NOMO-1 (cell line): ENCODE measurements around the gene RNF225.
"Not testable (repeated sequence)": the region's sequence is repeated elsewhere in the genome, so short reads cannot be mapped to it uniquely, and the experiment has no call there.

ENCODE experiments used
- DNase-seq, 2 experiments: peaks; one replicate each; lab custom pipeline; 2025; ENCODE audit not compliant: unreplicated experiment in 2 of 2; lab: John Stamatoyannopoulos, UW

Gene RNF225

DNA sequence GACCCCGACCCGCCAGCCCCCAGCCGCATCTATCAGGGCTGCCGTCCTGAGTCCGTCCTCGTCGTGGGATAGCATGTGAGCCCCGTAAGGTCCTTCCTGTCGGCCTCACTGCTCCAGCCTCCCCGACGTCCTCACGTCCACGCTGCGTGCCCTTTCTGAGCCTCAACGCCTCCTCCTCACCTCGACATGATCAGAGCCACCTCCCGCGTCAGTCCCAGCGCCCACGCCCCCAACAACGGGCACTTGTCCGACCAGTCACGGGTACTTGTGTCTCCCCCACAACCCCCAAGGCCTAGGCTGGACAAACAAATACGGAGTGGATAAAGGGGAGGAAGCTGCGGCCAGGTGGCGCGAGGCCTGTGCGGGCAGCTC, 33.6 kb upstream of the RNF225 start:
- peak in 1 of 2 experiments; percentile 50 for DNase-seq

DNA sequence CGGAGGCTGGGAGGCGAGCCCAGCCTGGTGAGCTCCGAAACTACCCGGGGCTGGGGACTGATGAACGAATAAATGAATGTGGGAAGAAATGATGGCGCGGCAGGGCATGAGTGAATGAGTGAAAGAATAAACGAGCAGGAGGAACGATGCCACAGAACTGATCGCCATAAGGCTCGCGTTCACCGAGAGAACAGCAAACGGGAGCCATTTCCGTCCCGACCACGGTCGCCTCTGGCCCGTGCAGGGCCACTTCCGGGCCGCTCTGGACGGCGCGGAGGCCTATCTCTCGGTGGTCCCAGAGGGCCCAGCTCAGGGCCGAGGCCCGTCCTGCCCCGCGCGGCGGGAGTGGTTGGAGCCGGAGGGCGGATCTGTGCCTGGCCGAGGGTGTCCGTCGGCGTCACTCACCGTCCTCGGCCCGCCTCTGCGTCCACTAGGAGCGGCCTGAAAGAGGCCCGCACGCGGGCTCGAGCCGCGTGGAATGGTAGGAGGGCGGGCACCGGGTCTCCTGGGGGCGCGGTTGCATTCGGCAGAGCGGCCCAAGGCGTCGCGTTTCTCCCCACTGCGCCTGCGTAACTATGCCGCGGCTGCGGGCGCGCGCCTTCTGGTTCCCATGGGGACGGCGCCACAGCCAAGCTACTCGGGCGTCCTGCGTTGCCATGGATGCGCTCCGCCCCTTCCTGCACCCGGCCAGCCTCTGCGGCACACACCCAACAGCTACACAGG, 33.0 kb upstream of the RNF225 start, which contains the start of gene ZNF497:
Gene ZNF497 (minus strand): TSS at position 480 of the 723 bp plus-strand sequence. CDS start 5,116 bp downstream, outside the sequence.
- DNase-seq: peak; percentile 93 to 96

DNA sequence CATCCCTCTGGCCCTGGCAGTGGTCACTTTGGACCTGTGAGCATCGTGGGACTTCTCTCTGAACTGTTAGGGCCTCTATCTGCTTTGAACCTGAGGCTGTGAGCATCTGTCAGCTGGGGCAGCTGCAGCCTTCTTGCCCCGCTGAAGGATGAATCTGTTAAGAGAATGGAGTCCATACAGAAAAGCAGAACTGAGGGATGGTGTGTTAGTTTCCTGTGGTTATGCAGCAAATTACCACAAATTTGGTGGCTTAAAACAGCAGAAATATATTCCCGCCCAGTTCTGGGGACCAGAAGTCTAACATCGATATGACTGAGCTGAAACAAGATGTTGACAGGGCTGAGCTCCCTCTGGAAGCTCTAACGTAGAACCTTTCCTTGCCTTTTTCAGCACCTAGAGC, 31.3 kb upstream of the RNF225 start:
- peak; percentile 90 to 95 for DNase-seq

DNA sequence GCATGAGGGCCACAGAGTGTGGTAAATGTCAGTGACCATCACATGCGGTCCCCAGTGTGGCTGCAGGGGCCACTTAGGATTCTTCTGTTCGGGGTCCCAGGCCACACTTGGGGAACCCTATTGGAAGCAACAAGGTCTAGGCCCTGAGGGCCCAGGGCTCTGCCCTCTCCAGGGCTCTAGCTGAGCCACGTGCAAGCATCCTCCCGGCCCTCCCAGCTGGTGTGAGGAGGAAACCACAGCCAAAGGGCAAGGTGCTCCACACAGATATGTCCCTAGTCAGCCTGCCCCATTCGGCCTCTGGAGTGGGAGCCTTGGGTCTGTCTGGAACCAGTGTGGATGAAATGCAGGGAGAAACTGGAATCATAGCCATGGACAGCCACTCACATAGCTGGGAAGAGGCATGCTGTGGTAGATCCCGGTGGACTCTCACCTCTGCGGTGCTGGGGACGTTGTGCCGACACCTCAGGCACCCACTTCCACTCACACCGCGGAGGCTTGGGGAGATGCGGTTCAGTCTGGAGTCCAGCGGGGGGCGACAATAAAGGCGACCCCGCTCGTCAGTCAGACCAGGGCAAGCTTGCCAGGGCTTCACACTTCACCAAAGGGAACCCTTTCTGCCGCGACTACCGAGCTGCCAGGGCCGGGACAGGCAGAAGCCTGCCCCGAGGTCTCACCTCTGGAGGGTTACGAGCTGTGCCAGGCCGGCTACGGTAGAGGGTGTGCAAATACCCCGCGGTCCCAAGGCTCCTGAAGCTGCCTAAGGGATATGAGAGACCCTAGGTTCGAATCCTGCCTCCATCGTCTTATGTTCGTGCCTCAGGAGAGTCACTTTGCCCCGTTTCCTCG, 28.6 kb upstream of the RNF225 start:
- no peak for DNase-seq

DNA sequence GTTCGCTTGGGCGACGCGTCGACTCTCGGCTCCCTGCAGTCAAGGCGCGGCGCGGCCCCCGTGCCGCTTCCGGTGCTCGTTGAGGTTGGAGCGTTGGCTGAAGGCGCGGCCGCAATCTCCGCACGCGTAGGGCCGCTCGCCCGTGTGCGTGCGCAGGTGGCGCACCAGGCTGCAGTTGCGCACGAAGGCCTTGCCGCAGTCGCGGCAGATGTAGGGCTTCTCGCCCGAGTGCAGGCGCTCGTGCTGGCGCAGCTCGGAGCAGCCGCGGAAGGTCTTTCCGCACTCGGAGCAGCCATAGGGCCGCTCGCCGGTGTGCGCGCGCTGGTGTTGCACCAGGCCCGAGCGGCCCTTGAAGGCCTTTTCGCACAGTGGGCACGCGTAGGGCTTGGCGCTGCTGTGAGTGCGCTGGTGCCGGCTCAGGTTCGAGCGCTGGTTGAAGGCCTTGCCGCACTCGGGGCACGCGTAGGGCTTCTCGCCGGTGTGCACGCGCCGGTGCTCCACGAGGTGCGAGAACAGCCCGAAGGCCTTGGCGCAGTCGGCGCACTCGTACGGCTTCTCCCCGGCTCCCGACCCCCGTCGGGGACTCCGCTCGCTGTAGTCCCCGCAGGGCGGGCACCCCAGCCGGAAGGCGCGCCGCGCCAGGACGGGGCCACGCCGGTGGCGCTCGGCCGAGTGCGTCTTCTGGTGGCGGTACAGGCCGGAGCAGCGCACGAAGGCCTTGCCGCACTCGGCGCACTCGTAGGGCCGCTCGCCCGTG, 27.6 kb upstream of the RNF225 start:
- DNase-seq: no peak

DNA sequence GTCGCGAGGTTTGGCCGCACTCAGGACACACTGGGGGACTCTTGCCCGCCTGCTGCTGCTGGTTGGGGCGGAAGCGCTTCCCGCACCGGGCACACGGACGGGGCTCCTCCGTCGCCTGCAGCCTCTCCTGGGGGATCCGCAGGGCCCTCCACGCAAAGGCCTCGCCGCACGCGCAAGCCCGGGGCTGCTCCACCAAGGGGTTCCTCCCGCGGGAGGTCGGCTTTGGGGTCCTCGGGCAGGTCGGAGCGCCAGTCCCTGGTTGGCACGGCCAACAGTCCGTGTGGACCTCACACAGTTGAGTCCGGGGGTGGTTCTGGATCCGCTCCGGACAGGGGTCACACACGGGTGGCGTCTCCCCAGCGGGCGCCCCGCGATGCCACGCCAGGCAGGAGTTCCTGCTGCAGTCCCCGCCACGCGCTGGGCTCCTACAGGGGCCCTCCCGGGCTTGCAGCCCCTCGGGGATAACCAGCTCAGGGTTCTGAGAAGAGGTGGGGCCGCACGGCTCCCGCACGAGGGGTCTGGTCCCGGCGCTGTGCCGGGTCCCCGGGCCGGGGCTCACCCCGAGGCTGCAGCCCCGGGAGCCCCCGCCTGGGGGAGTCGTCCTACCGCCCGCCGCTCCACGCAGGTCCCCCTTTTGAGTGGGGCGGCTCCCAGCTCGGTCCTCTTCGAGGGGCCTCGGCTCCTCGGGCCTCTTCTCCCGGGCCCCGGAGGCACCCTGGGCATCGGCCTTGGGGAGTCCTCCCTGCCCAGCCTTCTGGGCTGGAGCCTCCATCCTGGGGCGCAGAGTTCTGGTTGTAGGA, 26.7 kb upstream of the RNF225 start:
- DNase-seq: no peak

DNA sequence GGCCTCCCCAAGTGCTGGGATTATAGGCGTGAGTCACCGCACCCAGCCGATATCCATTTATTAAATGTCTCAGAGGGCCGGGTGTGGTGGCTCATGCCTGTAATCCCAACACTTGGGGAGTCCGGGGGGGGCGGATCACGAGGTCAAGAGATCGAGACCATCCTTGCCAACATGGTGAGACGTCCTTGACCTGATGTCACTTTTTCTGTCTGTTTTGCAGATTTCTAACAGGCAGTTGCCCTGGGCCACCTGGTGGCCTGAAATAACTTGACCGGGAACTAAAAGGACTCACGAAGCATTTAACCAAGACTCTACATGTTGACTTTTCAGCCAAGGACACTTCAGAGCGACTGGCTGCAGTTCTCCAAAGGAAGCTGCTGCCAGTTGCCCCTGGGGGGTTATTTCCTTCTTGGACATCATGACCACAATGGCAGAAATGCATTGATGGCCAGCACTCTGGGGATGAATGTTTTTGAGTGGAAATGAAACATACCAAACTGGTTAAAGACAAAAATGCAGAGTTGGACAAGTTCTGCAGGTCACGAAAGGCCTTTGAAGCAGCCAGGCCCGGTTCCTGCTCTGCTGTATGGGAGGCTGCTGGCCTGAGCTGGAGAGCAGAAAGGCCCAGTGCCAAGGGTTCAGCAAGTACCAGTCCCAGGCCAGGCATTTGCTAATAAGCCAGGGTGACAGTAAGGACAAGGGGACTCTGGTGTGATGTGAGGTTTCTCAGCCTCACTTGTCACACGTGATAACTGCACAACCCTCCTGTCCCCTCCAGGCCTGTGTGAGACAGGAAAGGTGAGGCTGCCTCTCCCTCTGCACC, 22.9 kb upstream of the RNF225 start:
- DNase-seq: no peak

DNA sequence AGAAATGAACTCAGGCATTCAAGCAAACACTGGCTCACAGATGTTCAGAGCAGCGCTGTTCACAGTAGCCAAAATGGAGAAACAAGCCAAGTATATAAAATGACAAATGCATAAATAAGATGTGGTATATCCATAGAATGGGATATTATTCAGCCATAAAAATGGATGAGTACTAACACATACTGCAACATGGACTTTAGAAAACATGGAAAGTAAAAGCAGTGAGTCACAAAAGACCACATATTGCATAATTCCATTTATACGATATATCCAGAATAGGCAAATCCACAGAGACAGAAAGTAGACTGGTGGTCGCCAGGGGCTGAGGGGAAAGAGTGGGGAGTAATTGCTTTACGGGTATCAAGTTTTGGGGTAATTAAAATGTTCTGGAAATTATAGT, 21.3 kb upstream of the RNF225 start:
- peak in 1 of 2 experiments; percentile 57 for DNase-seq

DNA sequence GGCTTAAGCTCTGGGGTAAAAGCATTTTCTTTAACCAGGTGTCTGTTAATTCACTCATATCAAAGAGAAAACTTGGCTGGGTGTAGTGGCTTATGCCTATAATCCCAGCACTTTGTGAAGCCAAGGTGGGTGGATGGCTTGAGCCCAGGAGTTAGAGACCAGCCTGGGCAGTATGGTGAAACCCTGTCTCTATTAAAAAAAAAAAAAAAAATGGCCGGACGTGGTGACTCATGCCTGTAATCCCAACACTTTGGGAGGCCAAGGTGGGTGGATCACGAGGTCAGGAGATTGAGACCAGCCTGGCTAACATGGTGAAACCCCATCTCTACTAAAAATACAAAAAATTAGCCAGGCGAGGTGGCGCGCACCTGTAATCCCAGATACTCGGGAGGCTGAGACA, 18.7 kb upstream of the RNF225 start:
- DNase-seq: not testable (repeated sequence)

DNA sequence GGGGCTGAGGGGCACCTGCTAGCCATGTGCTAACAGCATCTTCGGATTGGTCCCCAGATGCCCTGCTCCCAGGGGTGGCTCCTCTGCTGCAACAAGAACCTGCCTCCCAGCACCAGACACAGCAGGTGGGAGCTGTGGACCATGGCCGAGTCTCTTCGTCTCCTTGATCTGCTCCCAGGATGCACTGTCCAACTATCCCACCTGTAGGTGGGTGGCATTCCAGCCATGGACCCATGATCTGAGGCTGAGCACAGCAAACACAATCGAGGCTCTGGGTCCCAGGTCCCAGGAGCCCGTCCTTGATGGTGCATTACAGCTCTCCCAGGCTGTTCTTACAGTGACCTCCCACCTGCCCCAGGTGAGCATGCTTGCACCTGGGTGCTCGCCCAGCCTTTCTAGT, 16.2 kb upstream of the RNF225 start:
- no peak for DNase-seq

DNA sequence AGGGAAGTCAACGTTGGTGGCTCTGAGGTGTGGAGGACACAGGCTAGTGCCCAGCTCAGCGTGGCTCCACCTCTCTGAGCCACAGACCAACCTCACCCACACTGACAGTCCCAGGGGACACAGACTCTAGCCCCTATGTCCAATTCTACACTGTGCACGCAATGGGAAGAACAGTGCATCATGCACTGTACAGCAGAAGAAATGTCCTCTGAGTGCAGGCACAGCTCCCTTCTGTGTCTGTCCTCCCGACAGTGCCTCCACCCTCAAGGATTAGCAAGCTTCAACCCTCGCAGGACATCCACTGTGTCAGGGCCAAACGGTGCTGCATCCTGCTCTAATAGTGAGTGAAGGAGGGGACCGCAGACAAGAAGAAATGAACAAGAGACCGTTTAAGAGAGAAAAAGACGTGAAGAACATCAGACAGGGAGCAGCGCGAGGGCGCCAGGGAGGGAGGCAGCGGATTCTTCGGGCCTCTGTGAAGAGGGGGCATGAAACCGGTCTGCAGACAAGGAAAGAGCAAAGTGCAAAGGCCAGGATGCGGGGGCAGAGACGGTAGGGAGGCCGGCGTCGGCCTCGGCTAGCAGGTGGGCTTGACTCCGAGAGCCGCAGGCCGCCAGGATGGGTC, 15.3 kb upstream of the RNF225 start:
- no peak for DNase-seq

DNA sequence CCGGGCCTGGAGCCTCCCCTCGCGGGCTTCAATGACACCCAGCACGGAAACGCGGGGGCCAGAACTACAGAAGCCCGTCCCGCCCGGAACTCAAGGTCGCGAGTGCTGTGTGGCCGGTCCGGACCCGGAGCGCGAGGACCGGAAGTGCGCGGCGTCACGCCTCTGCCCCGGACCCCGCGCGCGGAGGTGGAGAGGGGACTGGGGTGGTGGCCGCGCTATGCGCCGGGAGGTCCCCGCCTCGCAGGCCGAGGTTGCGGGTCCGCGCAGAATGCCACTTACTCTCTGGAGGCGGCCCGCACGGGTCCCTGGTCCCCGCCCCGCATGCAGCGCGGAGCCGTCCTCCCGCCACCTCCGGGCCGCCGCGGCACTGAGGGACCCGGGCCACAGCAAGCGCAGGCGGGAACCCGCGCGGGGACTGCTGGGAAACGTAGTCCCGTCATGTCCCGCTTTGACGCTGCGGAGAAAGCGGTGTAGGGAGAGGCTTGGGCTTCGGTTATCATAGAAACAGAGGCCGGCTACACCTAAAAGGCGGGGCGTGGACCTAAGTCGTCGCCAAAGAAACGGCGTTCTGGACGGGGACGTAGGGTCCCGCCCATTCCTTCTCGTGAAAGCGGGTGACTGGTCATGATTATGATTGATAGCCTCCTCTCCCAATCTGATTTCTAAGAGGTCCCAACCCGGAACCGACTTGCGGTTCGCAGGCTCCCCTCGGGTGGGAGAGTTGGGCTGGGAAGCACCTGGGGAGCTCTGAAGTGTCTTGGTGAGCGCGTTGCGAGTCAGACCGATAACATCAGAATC, 14.6 kb upstream of the RNF225 start, which contains the start of gene ZNF837:
Gene ZNF837 (minus strand): TSS at position 369 of the 798 bp plus-strand sequence. CDS start 11,698 bp downstream, outside the sequence.
- DNase-seq: peak; percentile 97 to 100

DNA sequence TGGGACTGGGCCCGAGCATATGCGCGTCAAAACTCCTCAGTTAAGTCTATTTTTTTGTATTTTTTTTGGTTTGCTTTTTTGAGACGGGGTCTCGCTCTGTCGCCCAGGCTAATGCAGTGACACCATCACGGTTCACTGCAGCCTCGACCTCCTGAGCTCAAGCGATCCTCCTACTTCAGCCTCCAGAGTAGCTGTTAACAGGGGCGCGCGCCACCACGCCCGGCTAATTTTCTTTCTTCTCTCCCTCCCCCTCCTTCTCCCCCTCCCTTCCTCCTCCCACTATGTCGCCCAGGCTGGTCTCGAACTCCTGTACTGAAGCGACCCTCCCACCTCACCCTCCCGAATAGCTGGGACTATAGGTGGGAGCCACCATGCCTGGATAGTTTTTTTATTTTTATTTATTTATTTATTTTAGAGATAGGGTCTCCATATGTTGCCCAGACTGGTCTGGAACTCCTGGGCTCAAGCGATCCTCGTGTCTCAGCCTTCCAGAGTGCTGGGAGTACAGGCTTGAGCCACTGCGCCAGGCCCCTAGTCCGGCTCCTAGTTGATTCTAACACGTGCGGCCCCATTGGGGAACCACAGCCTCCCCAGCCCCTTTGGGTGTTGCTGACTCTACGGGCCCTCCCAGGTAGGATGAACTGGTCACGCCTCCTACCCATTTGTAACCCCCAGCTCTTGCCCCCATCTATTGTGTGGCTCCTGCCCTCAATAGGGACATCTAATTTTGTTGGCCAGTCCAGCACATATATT, 13.8 kb upstream of the RNF225 start:
- no peak for DNase-seq

DNA sequence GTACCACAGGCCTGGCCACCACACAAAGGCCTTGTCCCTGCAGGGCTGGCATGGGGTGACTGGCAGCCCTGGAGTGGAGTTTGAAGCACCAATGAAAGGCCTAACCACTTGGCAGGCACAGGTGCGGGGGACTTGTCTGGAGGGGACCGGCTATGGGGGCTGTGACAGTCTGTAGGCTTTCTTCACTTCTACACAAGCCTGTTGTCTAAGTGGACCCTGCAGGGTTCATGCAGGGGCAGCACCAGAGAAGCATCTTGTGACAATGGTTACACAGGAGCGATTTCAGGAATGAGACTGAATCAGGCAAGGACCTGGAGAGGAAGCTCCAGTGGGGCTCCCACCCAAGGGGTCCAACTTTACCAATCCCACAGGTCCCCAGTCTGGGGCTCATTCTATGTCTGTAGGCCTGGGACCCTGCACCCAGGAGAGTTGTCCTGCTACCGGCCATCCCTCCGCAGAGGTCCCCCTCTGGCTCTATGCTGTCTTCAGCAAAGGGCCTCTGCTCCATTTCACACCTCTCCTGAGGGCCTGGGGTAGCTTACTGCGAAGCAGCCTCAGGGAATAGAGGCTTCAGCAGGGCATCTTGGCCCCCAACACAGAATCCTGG, 12.4 kb upstream of the RNF225 start:
- no peak for DNase-seq

DNA sequence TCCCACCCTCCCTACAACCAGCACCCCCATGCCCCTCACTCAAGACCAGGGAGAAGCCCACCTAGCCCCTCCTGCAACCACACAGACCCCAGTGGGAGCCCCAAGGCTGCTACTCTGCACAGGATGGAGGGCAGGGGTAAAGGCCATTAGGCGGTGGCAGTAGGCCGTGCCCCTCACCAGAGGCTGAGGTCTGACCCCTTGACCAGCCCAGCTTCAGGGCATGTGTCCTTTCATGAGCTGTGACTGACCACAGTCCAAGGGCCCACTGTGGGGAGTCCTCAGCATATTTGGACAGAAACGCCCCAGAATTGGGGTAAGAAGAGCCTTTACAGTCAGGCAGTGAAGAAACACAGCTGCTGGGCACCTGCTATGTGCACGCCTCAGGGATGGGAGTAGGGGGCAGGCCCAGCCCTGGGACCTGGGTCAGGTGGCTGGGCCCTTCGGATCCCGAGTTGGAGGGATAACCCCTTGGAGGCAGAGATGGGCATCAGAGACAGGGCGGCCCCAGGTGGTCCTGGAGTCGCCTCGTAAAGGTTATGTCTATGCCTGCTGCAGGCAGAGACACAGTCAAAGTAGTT, 10.1 kb upstream of the RNF225 start:
- DNase-seq: no peak

DNA sequence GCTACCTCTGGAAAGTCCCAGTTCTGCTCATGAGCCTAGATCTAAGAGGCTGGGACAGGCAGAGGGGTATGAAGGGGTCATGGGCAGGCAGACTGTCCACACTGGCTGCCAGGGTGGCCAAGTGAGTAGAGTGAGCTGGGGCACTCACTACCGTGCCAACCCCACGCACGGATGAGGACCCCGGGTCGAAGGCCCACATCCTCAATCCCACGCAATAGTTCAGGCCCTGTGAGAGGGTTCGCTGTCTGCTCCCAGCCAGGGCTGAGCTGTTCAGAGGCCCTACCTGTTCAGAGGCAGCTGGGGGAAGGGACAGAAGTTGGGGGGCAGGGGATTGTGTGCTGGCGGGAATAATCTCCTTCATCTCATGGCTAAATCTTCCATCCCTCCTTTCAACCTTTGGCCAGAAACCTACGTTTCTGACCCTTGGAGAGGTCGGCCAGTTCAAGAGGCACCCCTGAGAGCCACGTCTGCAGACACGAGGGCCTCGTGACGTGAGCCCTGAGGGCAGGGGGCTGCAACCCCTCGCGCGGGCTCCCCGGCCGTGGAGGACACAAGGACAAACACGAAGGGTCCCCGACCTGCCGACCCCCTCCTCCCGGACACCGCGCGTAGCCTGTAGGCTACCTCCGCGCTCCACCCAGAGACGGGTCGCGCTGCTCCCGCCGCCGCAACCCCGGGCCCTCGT, 9.4 kb upstream of the RNF225 start:
- no peak for DNase-seq
